Measurements from ENCODE around the gene ABCC3.
A peak's percentile ranks its signal among the peaks of the same experiment; 100 is the strongest.

ABCC3 gene

GRCh38 chr17:50675627-50676026 lies 40.9 kb downstream of the ABCC3 start:
- H3K14ac ChIP-seq (ENCODE audit: low read length in 2 of 2), result no peak overlapping the region
- H3K4me2 ChIP-seq (ENCODE audit: low read length, poor library complexity, severe bottlenecking), result no peak overlapping the region
- peaks cover 5% of the 10 kb centered on the region for H3K4me1 ChIP-seq (ENCODE audit: control insufficient read depth, insufficient read depth, low read depth, low read length)
- H2AK5ac ChIP-seq (ENCODE audit: low read length, severe bottlenecking), result no peak overlapping the region
- H3K4ac ChIP-seq (ENCODE audit: low read depth in 1 of 2, low read length in 2 of 2), result no peak overlapping the region
- H3K79me1 ChIP-seq (replicated peaks; ENCODE audit: low read length, poor library complexity, severe bottlenecking), result no peaks in the 10 kb centered on the region
- no peaks in the 10 kb centered on the region for H3K9me3 ChIP-seq (ENCODE audit: control insufficient read depth, low read length)
- H4K91ac ChIP-seq (ENCODE audit: low read length), result no peak overlapping the region
- H2BK5ac ChIP-seq (ENCODE audit: low read depth, low read length, poor library complexity, severe bottlenecking), result no peak overlapping the region
- no peak overlapping the region for H3K4me3 ChIP-seq (ENCODE audit: insufficient read depth in 1 of 2, low read depth in 1 of 2, low read length in 2 of 2)
- H3K9ac ChIP-seq (ENCODE audit: low read length), result no peak overlapping the region
- 95% methylated on average over 7 of the region's 7 CpGs for WGBS
- H2BK12ac ChIP-seq (ENCODE audit: low read length in 2 of 2), result no peak overlapping the region
- no peak overlapping the region for H3K18ac ChIP-seq (ENCODE audit: low read depth in 1 of 2, low read length in 2 of 2)
- H2AFZ ChIP-seq (ENCODE audit: low read depth, low read length), result no peak overlapping the region
- H3K27ac ChIP-seq (ENCODE audit: low read length, poor library complexity, severe bottlenecking), result no peak overlapping the region
- peak overlapping the region; percentile 56 for H4K8ac ChIP-seq (ENCODE audit: low read length)
- H2BK120ac ChIP-seq (ENCODE audit: low read depth, low read length), result no peak overlapping the region
- no peak for DNase-seq
- H2BK15ac ChIP-seq (ENCODE audit: low read depth, poor library complexity, severe bottlenecking), result peak overlapping the region; percentile 21
- no peak overlapping the region for H3K23ac ChIP-seq (ENCODE audit: low read length in 2 of 2)
- H3K36me3 ChIP-seq (ENCODE audit: control insufficient read depth in 1 of 2, insufficient read depth in 2 of 2, low read depth in 1 of 2, low read length in 2 of 2), result peaks cover 0 to 11% of the 10 kb centered on the region in 2 experiments
- H3K27me3 ChIP-seq (ENCODE audit: control insufficient read depth in 1 of 2, insufficient read depth in 1 of 2, low read length in 2 of 2), result no peaks in the 10 kb centered on the region

- Histone ChIP-seq H3K27ac (ENCODE audit: low read length, poor library complexity, severe bottlenecking) (no peak overlapping the region), H3K27me3 (ENCODE audit: control insufficient read depth in 1 of 2, insufficient read depth in 1 of 2, low read length in 2 of 2) (no peaks in the 10 kb centered on the region), H2BK12ac (ENCODE audit: low read length in 2 of 2) (no peak overlapping the region), H2BK120ac (ENCODE audit: low read depth, low read length) (no peak overlapping the region), H3K4ac (ENCODE audit: low read depth in 1 of 2, low read length in 2 of 2) (no peak overlapping the region), H2BK15ac (ENCODE audit: low read depth, poor library complexity, severe bottlenecking) (no peak overlapping the region), H3K79me1 (replicated peaks; ENCODE audit: low read length, poor library complexity, severe bottlenecking) (no peaks in the 10 kb centered on the region), H3K36me3 (ENCODE audit: control insufficient read depth in 1 of 2, insufficient read depth in 2 of 2, low read depth in 1 of 2, low read length in 2 of 2) (peaks cover 0 to 11% of the 10 kb centered on the region in 2 experiments), H3K4me3 (ENCODE audit: insufficient read depth in 1 of 2, low read depth in 1 of 2, low read length in 2 of 2) (no peak overlapping the region), H4K91ac (ENCODE audit: low read length) (peak overlapping the region; percentile 19), H2BK5ac (ENCODE audit: low read depth, low read length, poor library complexity, severe bottlenecking) (no peak overlapping the region), H2AK5ac (ENCODE audit: low read length, severe bottlenecking) (no peak overlapping the region), H2AFZ (ENCODE audit: low read depth, low read length) (no peak overlapping the region), H4K8ac (ENCODE audit: low read length) (no peak overlapping the region), H3K23ac (ENCODE audit: low read length in 2 of 2) (no peak overlapping the region), H3K4me2 (ENCODE audit: low read length, poor library complexity, severe bottlenecking) (no peak overlapping the region), H3K14ac (ENCODE audit: low read length in 2 of 2) (no peak overlapping the region), H3K9ac (ENCODE audit: low read length) (no peak overlapping the region), H3K9me3 (ENCODE audit: control insufficient read depth, low read length) (no peaks in the 10 kb centered on the region), H3K4me1 (ENCODE audit: control insufficient read depth, insufficient read depth, low read depth, low read length) (peaks cover 7% of the 10 kb centered on the region), H3K18ac (ENCODE audit: low read depth in 1 of 2, low read length in 2 of 2) (no peak overlapping the region)
- 95% methylated on average over 21 of the region's 24 CpGs for WGBS
- no peak for DNase-seq
These were observed 41.6 kb downstream of the ABCC3 start for GRCh38 chr17:50676065-50676975.

- no peaks in the 10 kb centered on the region for H3K27me3 ChIP-seq (ENCODE audit: control insufficient read depth in 1 of 2, insufficient read depth in 1 of 2, low read length in 2 of 2)
- H3K79me1 ChIP-seq (replicated peaks; ENCODE audit: low read length, poor library complexity, severe bottlenecking), result no peaks in the 10 kb centered on the region
- H3K4me3 ChIP-seq (ENCODE audit: insufficient read depth in 1 of 2, low read depth in 1 of 2, low read length in 2 of 2), result no peak overlapping the region
- peak overlapping the region; percentile 19 for H2AK5ac ChIP-seq (ENCODE audit: low read length, severe bottlenecking)
- 93% methylated on average over 12 of the region's 12 CpGs for WGBS
- H3K23ac ChIP-seq (ENCODE audit: low read length in 2 of 2), result no peak overlapping the region
- no peak overlapping the region for H3K4ac ChIP-seq (ENCODE audit: low read depth in 1 of 2, low read length in 2 of 2)
- no peak overlapping the region for H3K27ac ChIP-seq (ENCODE audit: low read length, poor library complexity, severe bottlenecking)
- H3K4me2 ChIP-seq (ENCODE audit: low read length, poor library complexity, severe bottlenecking), result no peak overlapping the region
- H2BK120ac ChIP-seq (ENCODE audit: low read depth, low read length), result no peak overlapping the region
- peaks cover 11% of the 10 kb centered on the region for H3K4me1 ChIP-seq (ENCODE audit: control insufficient read depth, insufficient read depth, low read depth, low read length)
- H2BK5ac ChIP-seq (ENCODE audit: low read depth, low read length, poor library complexity, severe bottlenecking), result no peak overlapping the region
- no peaks in the 10 kb centered on the region for H3K9me3 ChIP-seq (ENCODE audit: control insufficient read depth, low read length)
- no peak overlapping the region for H2BK12ac ChIP-seq (ENCODE audit: low read length in 2 of 2)
- H2AFZ ChIP-seq (ENCODE audit: low read depth, low read length), result no peak overlapping the region
- no peak overlapping the region for H4K8ac ChIP-seq (ENCODE audit: low read length)
- no peak for DNase-seq
- H2BK15ac ChIP-seq (ENCODE audit: low read depth, poor library complexity, severe bottlenecking), result no peak overlapping the region
- peak overlapping the region; percentile 18 for H4K91ac ChIP-seq (ENCODE audit: low read length)
- no peak overlapping the region for H3K18ac ChIP-seq (ENCODE audit: low read depth in 1 of 2, low read length in 2 of 2)
- no peak overlapping the region for H3K9ac ChIP-seq (ENCODE audit: low read length)
- H3K14ac ChIP-seq (ENCODE audit: low read length in 2 of 2), result no peak overlapping the region
- H3K36me3 ChIP-seq (ENCODE audit: control insufficient read depth in 1 of 2, insufficient read depth in 2 of 2, low read depth in 1 of 2, low read length in 2 of 2), result peaks cover 0 to 11% of the 10 kb centered on the region in 2 experiments
These were observed 43.2 kb downstream of the ABCC3 start for GRCh38 chr17:50677851-50678375.

GRCh38 chr17:50679008-50679544 lies 44.4 kb downstream of the ABCC3 start:
- Histone ChIP-seq H2BK15ac (ENCODE audit: low read depth, poor library complexity, severe bottlenecking) (no peak overlapping the region), H3K4ac (ENCODE audit: low read depth in 1 of 2, low read length in 2 of 2) (no peak overlapping the region), H3K4me2 (ENCODE audit: low read length, poor library complexity, severe bottlenecking) (no peak overlapping the region), H2AFZ (ENCODE audit: low read depth, low read length) (no peak overlapping the region), H3K79me1 (replicated peaks; ENCODE audit: low read length, poor library complexity, severe bottlenecking) (no peaks in the 10 kb centered on the region), H3K9ac (ENCODE audit: low read length) (no peak overlapping the region), H2AK5ac (ENCODE audit: low read length, severe bottlenecking) (no peak overlapping the region), H2BK120ac (ENCODE audit: low read depth, low read length) (no peak overlapping the region), H2BK5ac (ENCODE audit: low read depth, low read length, poor library complexity, severe bottlenecking) (no peak overlapping the region), H3K23ac (ENCODE audit: low read length in 2 of 2) (no peak overlapping the region), H3K27me3 (ENCODE audit: control insufficient read depth in 1 of 2, insufficient read depth in 1 of 2, low read length in 2 of 2) (no peaks in the 10 kb centered on the region), H2BK12ac (ENCODE audit: low read length in 2 of 2) (no peak overlapping the region), H4K91ac (ENCODE audit: low read length) (no peak overlapping the region), H3K14ac (ENCODE audit: low read length in 2 of 2) (no peak overlapping the region), H3K27ac (ENCODE audit: low read length, poor library complexity, severe bottlenecking) (no peak overlapping the region), H3K9me3 (ENCODE audit: control insufficient read depth, low read length) (no peaks in the 10 kb centered on the region), H3K4me1 (ENCODE audit: control insufficient read depth, insufficient read depth, low read depth, low read length) (peaks cover 8% of the 10 kb centered on the region), H3K4me3 (ENCODE audit: insufficient read depth in 1 of 2, low read depth in 1 of 2, low read length in 2 of 2) (no peak overlapping the region), H4K8ac (ENCODE audit: low read length) (no peak overlapping the region), H3K18ac (ENCODE audit: low read depth in 1 of 2, low read length in 2 of 2) (no peak overlapping the region), H3K36me3 (ENCODE audit: control insufficient read depth in 1 of 2, insufficient read depth in 2 of 2, low read depth in 1 of 2, low read length in 2 of 2) (peaks cover 0 to 11% of the 10 kb centered on the region in 2 experiments)
- WGBS, result 94% methylated on average over 11 of the region's 11 CpGs
- DNase-seq, result no peak
